NOMO-1 treated with DMSO at 0.1 percent for 48 hours (cell line): ENCODE measurements around the gene HABP2.

Source experiments
- DNase-seq: peaks from one replicate; lab custom pipeline; 2025; ENCODE audit not compliant: unreplicated experiment; lab: John Stamatoyannopoulos, UW

HABP2 gene

GRCh38 chr10:113600569-113600968, 47.7 kb downstream of the HABP2 start:
- DNase-seq: no peak

GRCh38 chr10:113603057-113603777, 50.4 kb downstream of the HABP2 start:
- no peak for DNase-seq

GRCh38 chr10:113604572-113604971, 51.7 kb downstream of the HABP2 start:
- no peak for DNase-seq

- DNase-seq: no peak
Measured at GRCh38 chr10:113605268-113605978, 52.6 kb downstream of the HABP2 start.

GRCh38 chr10:113609704-113610108, 56.9 kb downstream of the HABP2 start:
- no peak for DNase-seq

- no peak for DNase-seq
Measured at GRCh38 chr10:113610631-113611601, 58.1 kb downstream of the HABP2 start.

- no peak for DNase-seq
Measured at GRCh38 chr10:113612154-113612553, 59.3 kb downstream of the HABP2 start.

GRCh38 chr10:113613427-113613826, 60.6 kb downstream of the HABP2 start:
- DNase-seq: no peak

GRCh38 chr10:113613977-113614690, 61.3 kb downstream of the HABP2 start:
- no peak for DNase-seq

- DNase-seq: no peak
Measured at GRCh38 chr10:113616244-113617074, 63.6 kb downstream of the HABP2 start.

GRCh38 chr10:113617086-113617485, 64.2 kb downstream of the HABP2 start:
- no peak for DNase-seq

GRCh38 chr10:113618338-113618737, 65.5 kb downstream of the HABP2 start:
- DNase-seq: no peak

- DNase-seq: no peak
Measured at GRCh38 chr10:113619401-113619800, 66.5 kb downstream of the HABP2 start.

- no peak for DNase-seq
Measured at GRCh38 chr10:113620511-113620910, 67.7 kb downstream of the HABP2 start.

- DNase-seq: no peak
Measured at GRCh38 chr10:113620936-113621335, 68.1 kb downstream of the HABP2 start.

- no peak for DNase-seq
Measured at GRCh38 chr10:113621799-113622198, 68.9 kb downstream of the HABP2 start.

- DNase-seq: no peak
Measured at GRCh38 chr10:113622831-113623230, 70.0 kb downstream of the HABP2 start.

GRCh38 chr10:113625461-113626186, 72.8 kb downstream of the HABP2 start:
- DNase-seq: no peak

GRCh38 chr10:113626809-113627355, 74.0 kb downstream of the HABP2 start:
- DNase-seq: no peak
